Activated naive CD4-positive, alpha-beta T cell treated with anti-CD3 and anti-CD28 coated beads, Interleukin-2, amount 10 ng/mL, durations not matched to agents 7 days and 5 days (primary cell): ENCODE results near the gene CCDC158.

Source experiments
- CTCF ChIA-PET: fragments of 350-600 bp; sonication (Branson Sonifier 250); formaldehyde crosslinking; loops from one replicate; lab custom pipeline; 2021; ENCODE audit warnings: antibody characterized with exemption; lab: Charles Lee
- DNase-seq: peaks from one replicate; pipeline ENCODE4 v3.0.0-alpha.2; 2020
- H3K27ac Mint-ChIP-seq: one replicate; pipeline ENCODE4 v1.8.0; 2021; ENCODE audit warnings: mild to moderate bottlenecking, moderate library complexity, mixed read lengths
- H3K27me3 Mint-ChIP-seq: one replicate; pipeline ENCODE4 v1.8.0; 2021; ENCODE audit warnings: mild to moderate bottlenecking, mixed read lengths
- H3K36me3 Mint-ChIP-seq: one replicate; pipeline ENCODE4 v1.8.0; 2021; ENCODE audit warnings: mixed read lengths
- H3K4me1 Mint-ChIP-seq: one replicate; pipeline ENCODE4 v1.8.0; 2021; ENCODE audit warnings: mixed read lengths
- H3K4me3 Mint-ChIP-seq: one replicate; pipeline ENCODE4 v1.8.0; 2021; ENCODE audit warnings: mild to moderate bottlenecking, moderate library complexity, mixed read lengths
- H3K9me3 Mint-ChIP-seq: one replicate; pipeline ENCODE4 v1.8.0; 2021; ENCODE audit warnings: mixed read lengths

The CCDC158 gene

DNA sequence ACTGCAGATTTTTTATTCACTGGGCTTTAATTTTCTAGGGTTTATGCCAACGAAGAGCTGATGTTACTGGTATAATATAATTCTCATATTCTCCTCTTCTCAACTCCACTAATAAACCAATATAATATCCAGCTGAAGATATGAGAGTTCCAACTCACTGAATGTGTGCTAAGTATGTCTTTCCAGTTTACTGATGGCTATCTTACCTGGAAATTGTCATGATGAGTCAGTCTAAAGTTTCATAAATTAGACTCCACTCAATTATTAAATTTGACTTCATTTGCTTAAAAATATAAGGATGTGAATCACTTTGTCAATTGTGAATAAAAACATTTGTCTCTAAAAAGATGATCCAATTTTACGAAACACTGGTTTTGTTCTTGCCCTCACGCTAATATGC, 86.1 kb downstream of the CCDC158 start:
- H3K4me1 Mint-ChIP-seq, result no peaks in the 10 kb centered on the region
- H3K36me3 Mint-ChIP-seq, result no peaks in the 10 kb centered on the region
- DNase-seq, result no peak
- H3K27me3 Mint-ChIP-seq, result peaks cover 13% of the 10 kb centered on the region
- CTCF ChIA-PET, result interaction anchor here (1.4 kb wide), 1 partner anchor 9 kb away, joined by 3 read pairs; no protein-coding TSS in a partner anchor
- H3K9me3 Mint-ChIP-seq, result no peaks in the 10 kb centered on the region
- no peak overlapping the region for H3K27ac Mint-ChIP-seq
- H3K4me3 Mint-ChIP-seq, result no peak overlapping the region

DNA sequence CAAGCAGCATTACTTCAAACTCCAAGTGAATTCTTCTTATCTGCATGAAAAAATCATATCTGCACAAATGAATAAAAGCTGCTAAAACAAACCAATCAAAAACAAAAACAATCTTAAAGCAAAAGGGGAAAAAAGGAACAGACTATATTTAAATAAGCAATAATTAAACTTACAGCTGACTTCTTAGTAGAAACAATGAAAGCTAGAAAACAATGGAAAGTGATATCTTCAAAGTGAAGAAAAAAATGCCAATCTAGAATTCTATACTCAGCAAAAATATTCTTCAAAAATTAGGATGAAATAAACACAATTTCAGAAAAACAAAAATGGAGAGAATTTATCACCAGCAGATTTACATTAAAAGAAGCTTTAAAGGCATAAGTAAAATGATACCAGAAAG, 94.4 kb downstream of the CCDC158 start:
- peaks cover 16% of the 10 kb centered on the region for H3K9me3 Mint-ChIP-seq
- no peak overlapping the region for H3K27ac Mint-ChIP-seq
- H3K36me3 Mint-ChIP-seq, result peaks cover 4% of the 10 kb centered on the region
- no peak for DNase-seq
- H3K27me3 Mint-ChIP-seq, result no peaks in the 10 kb centered on the region
- CTCF ChIA-PET, result no interaction called here
- no peaks in the 10 kb centered on the region for H3K4me1 Mint-ChIP-seq
- no peak overlapping the region for H3K4me3 Mint-ChIP-seq

DNA sequence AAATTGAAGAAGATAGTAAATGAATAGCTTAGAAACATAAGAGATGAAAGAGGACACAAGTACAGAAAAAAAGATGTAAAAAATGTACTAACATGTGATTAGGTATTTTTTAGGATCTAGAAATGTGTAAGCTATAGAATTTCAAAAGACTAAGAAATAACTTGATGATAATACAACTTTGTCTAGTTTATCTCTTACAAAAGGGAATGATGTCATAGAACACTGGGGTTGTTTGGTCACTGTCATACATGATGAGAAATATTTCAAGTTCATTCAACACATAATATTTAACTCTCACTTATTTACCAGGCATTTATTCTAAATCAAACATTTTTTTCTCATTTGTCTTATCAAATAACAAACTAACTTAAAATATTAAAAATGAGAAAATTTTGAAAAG, 95.9 kb downstream of the CCDC158 start:
- H3K9me3 Mint-ChIP-seq, result peaks cover 18% of the 10 kb centered on the region
- H3K4me1 Mint-ChIP-seq, result no peaks in the 10 kb centered on the region
- H3K36me3 Mint-ChIP-seq, result peaks cover 4% of the 10 kb centered on the region
- no peak overlapping the region for H3K27ac Mint-ChIP-seq
- CTCF ChIA-PET, result interaction anchor here (1.0 to 1.4 kb wide), 3 partner anchors 9 to 52 kb away, joined by 3 read pairs; no protein-coding TSS in a partner anchor
- no peak overlapping the region for H3K4me3 Mint-ChIP-seq
- H3K27me3 Mint-ChIP-seq, result no peaks in the 10 kb centered on the region
- no peak for DNase-seq

DNA sequence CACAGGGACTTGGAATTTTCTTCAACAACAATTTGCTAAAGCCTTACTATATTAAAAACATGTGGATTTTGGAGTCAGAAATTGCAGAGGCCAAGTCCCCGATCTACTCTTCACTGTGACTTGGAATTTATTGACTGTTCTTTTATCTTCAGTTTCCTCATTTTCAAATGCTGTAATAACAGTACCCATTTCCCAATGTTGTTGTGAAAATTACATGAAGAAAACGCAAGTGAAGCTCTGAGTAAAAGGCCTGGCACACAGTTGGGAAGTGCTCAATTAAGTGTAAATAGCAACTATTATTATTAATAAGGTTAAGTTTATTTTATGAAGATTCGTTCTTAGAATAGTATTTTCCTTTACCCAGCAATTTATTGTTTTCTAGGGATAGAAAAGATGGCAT, 98.7 kb downstream of the CCDC158 start:
- CTCF ChIA-PET, result no interaction called here
- H3K4me1 Mint-ChIP-seq, result no peaks in the 10 kb centered on the region
- H3K27ac Mint-ChIP-seq, result no peak overlapping the region
- H3K9me3 Mint-ChIP-seq, result peaks cover 16% of the 10 kb centered on the region
- peaks cover 4% of the 10 kb centered on the region for H3K36me3 Mint-ChIP-seq
- DNase-seq, result no peak
- H3K4me3 Mint-ChIP-seq, result no peak overlapping the region
- H3K27me3 Mint-ChIP-seq, result no peaks in the 10 kb centered on the region

DNA sequence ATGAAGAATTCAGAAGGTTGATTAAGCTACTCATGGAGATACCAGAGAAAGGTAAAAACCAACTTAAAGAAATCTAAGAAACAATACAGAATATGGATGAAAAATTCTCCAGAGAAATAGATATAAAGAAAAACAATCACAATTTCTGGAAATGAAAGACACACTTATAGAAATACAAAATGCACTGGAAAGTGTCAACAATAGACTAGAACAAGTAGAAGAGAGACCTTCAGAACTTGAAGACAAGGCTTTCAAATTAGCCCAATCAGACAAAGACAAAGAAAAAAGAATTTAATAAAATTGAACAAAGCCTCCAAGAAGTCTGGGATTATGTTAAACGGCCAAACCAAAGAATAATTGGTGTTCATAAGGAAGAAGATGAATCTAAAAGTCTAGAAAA, 104.8 kb downstream of the CCDC158 start:
- DNase-seq, result no peak
- CTCF ChIA-PET, result interaction anchor here (1.5 kb wide), 1 partner anchor 62 kb away, joined by 6 read pairs; no protein-coding TSS in a partner anchor
- Mint-ChIP-seq H3K4me3 (no peak overlapping the region), H3K9me3 (peaks cover 13% of the 10 kb centered on the region), H3K4me1 (no peaks in the 10 kb centered on the region), H3K36me3 (peaks cover 2% of the 10 kb centered on the region), H3K27me3 (peaks cover 9% of the 10 kb centered on the region), H3K27ac (no peak overlapping the region)

DNA sequence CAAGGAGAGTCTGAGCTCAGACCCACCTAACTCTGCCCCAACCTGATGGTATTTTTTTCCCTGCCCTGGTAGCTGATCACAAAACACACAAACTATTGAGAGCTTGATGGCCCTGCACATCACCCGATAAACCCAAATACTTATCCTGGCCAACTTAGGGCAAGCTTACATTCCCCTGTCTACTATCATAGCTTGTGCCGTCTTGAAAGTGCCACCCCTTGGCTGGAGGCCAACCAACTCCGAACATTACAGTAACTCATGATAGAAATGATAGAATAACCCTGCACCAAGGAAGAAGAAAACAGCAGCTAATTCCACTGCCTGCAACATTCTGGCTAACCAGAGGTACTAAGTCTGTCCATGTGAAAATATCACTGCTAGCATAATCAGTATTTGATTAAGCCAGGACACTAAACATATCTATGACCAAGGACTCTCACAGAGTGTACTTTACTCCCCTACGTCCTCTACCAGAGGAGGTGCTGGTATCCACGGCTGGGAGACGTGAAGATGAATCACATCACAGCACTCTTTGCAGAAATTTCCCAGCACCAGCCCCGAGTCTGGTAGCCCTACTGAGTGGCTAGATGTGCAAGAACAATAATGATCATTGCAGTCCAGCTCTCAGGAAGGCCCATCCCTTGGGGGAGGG, 105.5 kb downstream of the CCDC158 start:
- Mint-ChIP-seq H3K4me3 (no peak overlapping the region), H3K27me3 (peaks cover 9% of the 10 kb centered on the region), H3K36me3 (peaks cover 2% of the 10 kb centered on the region), H3K9me3 (peaks cover 13% of the 10 kb centered on the region), H3K27ac (no peak overlapping the region), H3K4me1 (no peaks in the 10 kb centered on the region)
- CTCF ChIA-PET, result interaction anchor here (0.9 to 1.5 kb wide), 2 partner anchors 8 to 63 kb away, joined by 3 to 6 read pairs; no protein-coding TSS in a partner anchor
- no peak for DNase-seq

DNA sequence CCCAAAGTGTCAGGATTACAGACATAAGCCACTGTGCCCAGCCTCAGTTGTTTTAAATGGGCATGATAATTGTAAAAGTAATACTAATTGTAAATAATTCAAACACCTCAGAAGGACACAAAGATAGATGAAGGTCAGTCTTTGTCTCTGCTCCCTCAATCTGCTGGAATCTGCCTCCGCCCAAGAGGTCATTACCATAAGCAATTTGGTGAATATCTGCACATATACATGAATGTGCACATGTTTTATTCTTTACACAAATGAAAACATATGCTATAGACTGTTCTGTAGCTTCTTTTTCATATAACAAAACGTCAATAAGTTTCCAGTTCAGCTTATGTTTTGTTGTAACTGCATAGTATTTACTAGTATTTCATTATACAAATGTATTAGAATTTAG, 107.4 kb downstream of the CCDC158 start:
- H3K4me1 Mint-ChIP-seq, result peaks cover under 1% of the 10 kb centered on the region
- no peak overlapping the region for H3K27ac Mint-ChIP-seq
- no peak for DNase-seq
- CTCF ChIA-PET, result no interaction called here
- peaks cover 12% of the 10 kb centered on the region for H3K36me3 Mint-ChIP-seq
- H3K9me3 Mint-ChIP-seq, result peaks cover 10% of the 10 kb centered on the region
- no peak overlapping the region for H3K4me3 Mint-ChIP-seq
- peaks cover 22% of the 10 kb centered on the region for H3K27me3 Mint-ChIP-seq

DNA sequence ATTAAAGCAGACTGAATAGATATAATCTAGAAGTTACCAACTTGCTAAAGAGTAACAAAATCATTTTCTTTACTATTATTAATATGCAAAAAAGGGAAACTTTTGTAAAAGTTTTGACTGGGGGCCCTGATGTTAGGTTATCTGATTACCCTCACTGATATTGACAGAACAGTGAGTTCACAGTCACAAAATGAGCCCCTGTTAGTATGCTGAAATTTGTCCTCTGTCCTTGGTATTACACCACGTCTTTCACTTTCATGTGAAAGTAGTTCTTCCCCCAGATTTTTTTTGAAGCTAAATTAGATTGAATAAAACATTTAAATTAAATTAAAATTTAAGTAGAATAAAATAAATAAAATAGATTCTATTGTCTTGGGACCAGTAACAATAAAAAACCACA, 108.5 kb downstream of the CCDC158 start:
- DNase-seq, result no peak
- peaks cover 13% of the 10 kb centered on the region for H3K36me3 Mint-ChIP-seq
- no peak overlapping the region for H3K4me3 Mint-ChIP-seq
- no peak overlapping the region for H3K27ac Mint-ChIP-seq
- H3K4me1 Mint-ChIP-seq, result peaks cover 3% of the 10 kb centered on the region
- peaks cover 10% of the 10 kb centered on the region for H3K9me3 Mint-ChIP-seq
- CTCF ChIA-PET, result interaction anchor here (0.6 kb wide), 1 partner anchor 79 kb away, joined by 3 read pairs; no protein-coding TSS in a partner anchor
- H3K27me3 Mint-ChIP-seq, result peaks cover 26% of the 10 kb centered on the region

DNA sequence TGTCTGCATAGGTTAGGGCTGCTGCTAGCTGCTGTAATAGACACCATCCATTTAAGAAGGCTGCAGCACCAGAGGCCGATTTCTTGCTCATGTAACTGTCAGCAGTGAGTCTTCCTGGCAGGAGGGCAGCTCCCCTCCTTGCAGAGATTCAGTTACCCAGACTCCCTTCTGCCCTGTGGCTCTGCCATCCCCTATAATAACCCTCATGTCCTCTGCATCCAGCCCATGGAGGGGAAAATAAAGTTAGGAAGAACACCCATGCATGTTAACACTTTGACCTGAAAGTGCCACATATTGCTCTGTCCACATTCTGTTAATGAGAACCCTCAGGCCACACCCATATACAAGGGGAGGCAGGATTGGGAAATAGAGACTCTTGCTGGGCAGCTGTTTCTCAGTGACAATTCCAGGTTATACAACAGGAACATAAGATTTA, 109.0 kb downstream of the CCDC158 start:
- peaks cover 13% of the 10 kb centered on the region for H3K36me3 Mint-ChIP-seq
- H3K27ac Mint-ChIP-seq, result no peak overlapping the region
- no peak overlapping the region for H3K4me3 Mint-ChIP-seq
- H3K27me3 Mint-ChIP-seq, result peaks cover 32% of the 10 kb centered on the region
- peaks cover 6% of the 10 kb centered on the region for H3K4me1 Mint-ChIP-seq
- DNase-seq, result no peak
- CTCF ChIA-PET, result no interaction called here
- peaks cover 7% of the 10 kb centered on the region for H3K9me3 Mint-ChIP-seq

DNA sequence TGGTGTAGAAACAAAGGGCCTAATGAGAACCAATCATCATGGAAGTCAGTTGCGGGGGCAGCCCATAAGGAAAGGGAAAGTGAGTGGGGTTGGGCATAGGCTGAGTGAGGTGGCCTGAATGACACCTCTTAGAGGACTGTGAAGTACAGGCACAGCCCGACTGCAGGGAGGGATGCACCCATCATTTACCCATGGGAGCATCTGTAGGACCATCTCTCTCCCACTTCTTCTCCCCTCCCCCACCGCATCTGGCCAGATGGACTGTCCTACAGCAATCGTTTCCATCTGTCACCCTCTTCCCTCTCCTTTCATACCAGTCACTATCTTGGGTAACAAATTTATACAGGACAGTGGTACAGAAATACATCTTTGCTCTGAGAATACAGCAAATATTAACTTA, 110.3 kb downstream of the CCDC158 start:
- Mint-ChIP-seq H3K4me1 (peaks cover 8% of the 10 kb centered on the region), H3K27ac (no peak overlapping the region), H3K9me3 (no peaks in the 10 kb centered on the region), H3K4me3 (no peak overlapping the region), H3K27me3 (peaks cover 40% of the 10 kb centered on the region), H3K36me3 (peaks cover 11% of the 10 kb centered on the region)
- CTCF ChIA-PET, result no interaction called here
- no peak for DNase-seq

DNA sequence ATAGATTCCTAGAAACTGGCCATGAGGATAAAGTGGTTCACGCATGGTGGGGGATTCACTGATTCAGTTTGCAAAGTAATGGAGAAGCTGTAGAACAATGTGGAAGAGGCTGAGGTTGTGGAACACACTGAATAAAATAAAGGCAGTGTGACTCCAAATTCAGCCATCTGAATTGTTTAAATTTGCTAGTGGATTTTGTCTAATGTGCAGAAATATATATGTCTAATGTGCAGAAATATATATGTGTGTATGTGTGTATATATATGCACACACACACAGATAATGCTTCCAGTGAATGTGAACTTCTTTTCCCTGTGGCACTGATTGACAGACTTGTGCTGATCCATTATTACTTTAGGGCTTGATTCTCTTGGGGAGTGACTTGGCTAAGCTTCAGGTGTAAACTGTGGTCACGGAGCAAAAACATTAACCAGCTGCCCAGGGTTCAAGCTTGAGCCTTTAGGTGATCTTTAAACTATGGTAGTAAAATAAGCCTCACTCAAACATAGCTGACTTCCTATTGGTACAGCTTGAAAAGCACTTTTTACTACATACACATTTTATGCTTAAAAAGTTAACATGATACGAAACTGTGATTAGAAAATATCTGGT, 110.9 kb downstream of the CCDC158 start:
- Mint-ChIP-seq H3K9me3 (no peaks in the 10 kb centered on the region), H3K4me1 (peaks cover 15% of the 10 kb centered on the region), H3K4me3 (no peak overlapping the region), H3K27ac (no peak overlapping the region), H3K36me3 (peaks cover 11% of the 10 kb centered on the region), H3K27me3 (peaks cover 39% of the 10 kb centered on the region)
- DNase-seq, result no peak
- CTCF ChIA-PET, result no interaction called here

DNA sequence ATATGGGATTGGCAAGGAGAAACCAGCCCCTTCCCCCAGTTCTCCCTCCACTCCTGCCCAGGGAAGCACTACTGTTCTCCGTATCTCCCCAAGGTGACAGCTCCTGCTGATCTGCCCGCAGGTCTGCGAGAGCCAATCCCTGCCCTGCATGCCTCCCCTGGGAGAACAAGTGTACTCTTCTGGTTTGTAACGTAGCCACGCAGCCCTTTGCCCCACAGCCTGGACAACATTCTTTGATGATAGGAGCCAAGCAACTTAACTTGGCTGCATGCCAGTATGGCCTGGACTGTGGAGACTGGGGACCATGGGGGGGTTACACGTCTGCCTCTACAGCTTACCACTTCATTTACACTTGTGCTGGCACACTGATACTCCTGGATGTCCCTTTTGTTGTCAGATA, 112.4 kb downstream of the CCDC158 start:
- no peak for DNase-seq
- no peak overlapping the region for H3K4me3 Mint-ChIP-seq
- CTCF ChIA-PET, result interaction anchor here (1.0 kb wide), 1 partner anchor 69 kb away, joined by 4 read pairs; no protein-coding TSS in a partner anchor

DNA sequence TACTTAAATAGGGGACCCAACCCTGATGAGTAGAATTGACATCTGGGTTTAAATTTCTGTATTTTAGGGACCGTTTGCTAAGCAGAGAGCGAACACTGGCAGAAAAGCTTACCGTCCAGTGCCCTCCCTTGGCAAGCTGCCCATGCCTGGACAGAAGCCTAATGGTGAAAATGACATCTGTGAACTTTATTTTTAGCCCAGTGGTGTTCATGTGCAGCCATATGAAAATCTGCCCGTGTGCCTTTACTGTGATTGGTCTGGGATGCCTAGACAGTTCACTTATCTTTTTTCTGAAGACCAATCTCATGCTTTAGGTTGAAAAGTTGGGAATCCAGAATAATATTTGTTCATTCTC, 113.3 kb downstream of the CCDC158 start:
- no peak for DNase-seq
- peak overlapping the region; percentile 74 for H3K4me3 Mint-ChIP-seq
- H3K4me1 Mint-ChIP-seq, result peaks cover 35% of the 10 kb centered on the region
- peaks cover 14% of the 10 kb centered on the region for H3K36me3 Mint-ChIP-seq
- peaks cover 38% of the 10 kb centered on the region for H3K27me3 Mint-ChIP-seq
- H3K9me3 Mint-ChIP-seq, result no peaks in the 10 kb centered on the region
- CTCF ChIA-PET, result interaction anchor here (0.7 to 4.4 kb wide), 6 partner anchors 8 to 724 kb away, joined by 3 to 32 read pairs (median 3); no protein-coding TSS in a partner anchor
- no peak overlapping the region for H3K27ac Mint-ChIP-seq

More for the DNA sequence above, 112.4 kb downstream of the CCDC158 start:
- no peak overlapping the region for H3K27ac Mint-ChIP-seq
- peaks cover 28% of the 10 kb centered on the region for H3K4me1 Mint-ChIP-seq
- peaks cover 34% of the 10 kb centered on the region for H3K27me3 Mint-ChIP-seq
- H3K36me3 Mint-ChIP-seq, result peaks cover 11% of the 10 kb centered on the region
- no peaks in the 10 kb centered on the region for H3K9me3 Mint-ChIP-seq

DNA sequence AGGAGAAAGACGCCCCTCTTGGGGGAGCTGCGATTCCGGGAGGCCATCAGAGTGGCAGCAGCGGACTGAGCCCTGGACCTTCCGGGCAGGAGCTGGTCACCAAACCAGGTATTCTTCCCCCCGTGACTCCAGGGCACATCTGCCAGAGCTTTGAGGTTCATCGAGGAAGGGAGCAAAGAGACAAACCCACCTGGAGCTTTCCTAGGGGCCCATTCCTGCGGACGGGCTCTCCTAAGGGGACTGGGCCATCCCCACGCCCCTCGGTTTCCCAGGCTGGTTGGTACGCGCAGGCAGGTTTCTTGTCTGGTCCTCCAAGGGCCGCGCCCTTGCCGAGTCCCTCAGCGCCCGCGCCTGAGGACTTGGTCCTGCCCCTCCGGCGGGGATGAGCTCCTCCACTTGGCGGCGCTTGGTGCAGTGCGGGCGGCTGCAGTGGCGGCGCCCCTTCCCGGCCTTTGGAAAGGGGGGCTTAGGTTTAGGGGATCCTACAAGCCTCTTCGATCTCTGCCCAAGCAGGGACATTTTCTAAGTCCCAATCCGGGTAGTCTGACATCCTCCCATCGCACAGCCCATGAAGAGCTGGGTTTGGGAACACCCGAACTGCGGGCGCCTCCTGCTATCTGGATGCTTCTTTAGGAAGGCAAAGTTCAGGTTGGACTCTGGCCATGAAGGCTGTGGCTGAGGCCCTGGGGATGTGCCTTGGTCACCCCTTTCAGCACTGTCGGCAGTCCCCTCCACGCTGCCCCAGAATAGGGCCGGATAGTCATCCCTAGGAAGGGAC, 113.9 kb downstream of the CCDC158 start:
- peak overlapping the region; percentile 74 for H3K4me3 Mint-ChIP-seq
- CTCF ChIA-PET, result interaction anchor here (0.9 to 4.4 kb wide), 6 partner anchors 8 to 127 kb away, joined by 3 to 32 read pairs (median 4); no protein-coding TSS in a partner anchor
- H3K27me3 Mint-ChIP-seq, result peaks cover 38% of the 10 kb centered on the region
- H3K4me1 Mint-ChIP-seq, result peaks cover 40% of the 10 kb centered on the region
- peak; percentile 45 for DNase-seq
- peak overlapping the region; percentile 8 for H3K27ac Mint-ChIP-seq
- H3K9me3 Mint-ChIP-seq, result no peaks in the 10 kb centered on the region
- peaks cover 14% of the 10 kb centered on the region for H3K36me3 Mint-ChIP-seq
